Mucosa of descending colon (tissue), 3 donors: ENCODE data around the gene STAT4. TPM values are rescaled to one million over a fixed set of nuclear protein-coding genes. Genes with fewer than 3 reads are reported as not detected.

Experiments used
- ATAC-seq: fragments of 200-7000 bp; cut with Tn5 transposase; one replicate; pipeline ENCODE4 v1.9.1; 2020; ENCODE audit warnings: mild to moderate bottlenecking, moderate library complexity
- DNase-seq, 3 donors: peaks; one replicate each; pipeline ENCODE4 v3.0.0-alpha.2; 2020
- H3K36me3 ChIP-seq: fragments of 200-600 bp; one replicate; pipeline ENCODE4 v1.8.0; 2021; ENCODE audit warnings: low read depth, mild to moderate bottlenecking
- H3K4me1 ChIP-seq: fragments of 200-600 bp; one replicate; pipeline ENCODE4 v1.8.0; 2021; ENCODE audit warnings: low read depth, mild to moderate bottlenecking
- H3K4me3 ChIP-seq: fragments of 200-600 bp; one replicate; pipeline ENCODE4 v1.8.0; 2021; ENCODE audit warnings: mild to moderate bottlenecking
- H3K9me3 ChIP-seq: fragments of 200-600 bp; one replicate; pipeline ENCODE4 v1.8.0; 2021; ENCODE audit warnings: mild to moderate bottlenecking
- CTCF ChIP-seq: fragments of 200-600 bp; IDR thresholded peaks from one replicate; pipeline ENCODE4 v1.8.0; 2022; ENCODE audit warnings: antibody characterized with exemption, mild to moderate bottlenecking
- intact Hi-C, 2 donors: fragments of 100-400 bp; cut with DNase I in 1 of 2; cut with micrococcal nuclease in 1 of 2; formaldehyde crosslinking; loops; one replicate each; pipeline versions ENCODE4 v1.11.0 to v1.11.1; 2022; cut with DNase I, micrococcal nuclease
- total RNA-seq, 3 donors: library from RNA; stranded (reverse); fragmentation: NEBNext Ultra II Directional in 2 of 3; extraction: Animal tissue kit (Norgen Biotek cat#: 25700) in 2 of 3; gene quantifications; one replicate each; pipeline versions ENCODE4 v1.2.1 to v1.2.4, GENCODE V29; 2021 to 2023
- donor health status: DM: no; HTN: no; CAD: no; lungs with moderate emphysema.
- donor health status: DM: no; HTN: no; CAD: no.
- donor health status: DM: no; HTN: yes; CAD: no.

Gene STAT4
- total RNA-seq, 3 donors from 2014 or later = 2.7 to 4.0 (median 3.6) TPM

GRCh38 chr2:191178806-191179514 is 28.2 kb upstream of the STAT4 start:
- no peaks in the 10 kb centered on the region for H3K9me3 ChIP-seq
- H3K4me1 ChIP-seq = peaks cover 24% of the 10 kb centered on the region
- no peaks in the 10 kb centered on the region for H3K36me3 ChIP-seq
- peak in 1 of 3 donors; percentile 29 for DNase-seq
- ATAC-seq = no peak
- no peak for TF ChIP-seq CTCF
- H3K4me3 ChIP-seq = no peak overlapping the region
- intact Hi-C loops = loop anchor here in 1 of 2 donors (10.0 kb wide), 1 partner anchor 136 kb away; no protein-coding TSS in a partner anchor

GRCh38 chr2:191177751-191178736 is 27.2 kb upstream of the STAT4 start:
- intact Hi-C loops = loop anchor here in 1 of 2 donors (10.0 kb wide), 1 partner anchor 137 kb away; no protein-coding TSS in a partner anchor
- H3K4me3 ChIP-seq = no peak overlapping the region
- DNase-seq (no peak), ATAC-seq (peak; percentile 71)
- H3K36me3 ChIP-seq = no peaks in the 10 kb centered on the region
- H3K9me3 ChIP-seq = no peaks in the 10 kb centered on the region
- no peak for TF ChIP-seq CTCF
- H3K4me1 ChIP-seq = peaks cover 24% of the 10 kb centered on the region

GRCh38 chr2:191176801-191177438 is 26.1 kb upstream of the STAT4 start:
- ATAC-seq (peak; percentile 85), DNase-seq (peak in 2 of 3 donors; percentile 35 to 43)
- intact Hi-C loops = loop anchor here in 1 of 2 donors (10.0 kb wide), 1 partner anchor 138 kb away; no protein-coding TSS in a partner anchor
- Histone ChIP-seq H3K4me3 (no peak overlapping the region), H3K4me1 (peaks cover 24% of the 10 kb centered on the region), H3K36me3 (no peaks in the 10 kb centered on the region), H3K9me3 (no peaks in the 10 kb centered on the region)
- peak; percentile 7 for TF ChIP-seq CTCF

- DNase-seq (no peak), ATAC-seq (no peak)
- intact Hi-C loops = loop anchor here in 1 of 2 donors (10.0 kb wide), 1 partner anchor 138 kb away; no protein-coding TSS in a partner anchor
- Histone ChIP-seq H3K4me1 (peaks cover 24% of the 10 kb centered on the region), H3K4me3 (no peak overlapping the region), H3K36me3 (no peaks in the 10 kb centered on the region), H3K9me3 (no peaks in the 10 kb centered on the region)
- no peak for TF ChIP-seq CTCF
Measured at GRCh38 chr2:191176305-191176704, 25.5 kb upstream of the STAT4 start.

GRCh38 chr2:191174442-191174841 is 23.6 kb upstream of the STAT4 start:
- intact Hi-C loops = loop anchor here in 1 of 2 donors (10.0 kb wide), 1 partner anchor 140 kb away; no protein-coding TSS in a partner anchor
- DNase-seq (no peak), ATAC-seq (no peak)
- TF ChIP-seq CTCF = no peak
- H3K4me3 ChIP-seq = no peak overlapping the region
- no peaks in the 10 kb centered on the region for H3K9me3 ChIP-seq
- H3K36me3 ChIP-seq = no peaks in the 10 kb centered on the region
- peaks cover 27% of the 10 kb centered on the region for H3K4me1 ChIP-seq
